IMR-90 (cell line): ENCODE measurements around the gene TRMT11. TPM values are rescaled to one million over a fixed set of nuclear protein-coding genes. Genes with fewer than 3 reads are reported as not detected.

Experiments
- ATAC-seq: fragments of 200-7000 bp; cut with Tn5 transposase; 2 replicates; pipeline ENCODE4 v1.9.1; 2020; ENCODE audit warnings: low read depth, mild to moderate bottlenecking, moderate library complexity
- BruUV-seq: library from RNA; stranded (reverse); fragments of 400-500 nt; replicated peaks from 2 replicates; lab custom pipeline; 2021; lab: Mats Ljungman, UMichigan
- CTCF ChIA-PET: fragments of 300-600 bp; formaldehyde crosslinking; extraction: SDS; loops from one replicate; lab custom pipeline; 2021; ENCODE audit warnings: antibody characterized with exemption; lab: Yijun Ruan, JAX
- POLR2A ChIA-PET: fragments of 300-600 bp; sonication (Branson Sonifier 250); formaldehyde crosslinking; loops from one replicate; lab custom pipeline; 2022; ENCODE audit warnings: antibody characterized with exemption; ENCODE audit not compliant: unreplicated experiment; lab: Charles Lee
- DNase-seq: peaks from one replicate; pipeline ENCODE4 v3.0.0; 2013
- H2AFZ ChIP-seq: replicated peaks from 2 replicates; pipeline ENCODE3; 2013; ENCODE audit warnings: low read length, mild to moderate bottlenecking; ENCODE audit not compliant: poor library complexity
- H2AK5ac ChIP-seq: 2 replicates; pipeline ENCODE4 v1.6.1; 2013; ENCODE audit warnings: low read depth, low read length, inconsistent platforms
- H2AK9ac ChIP-seq: replicated peaks from 2 replicates; pipeline ENCODE3; 2013; ENCODE audit warnings: mild to moderate bottlenecking, low read depth, low read length, moderate library complexity; ENCODE audit not compliant: poor library complexity
- H2BK120ac ChIP-seq: 2 replicates; pipeline ENCODE4 v1.6.1; 2013; ENCODE audit warnings: low read depth, low read length, inconsistent platforms
- H2BK15ac ChIP-seq: 3 replicates; pipeline ENCODE4 v1.6.1; 2013; ENCODE audit warnings: low read depth, low read length, inconsistent platforms
- H2BK20ac ChIP-seq: 2 replicates; pipeline ENCODE4 v1.6.1; 2013; ENCODE audit warnings: low read depth, mild to moderate bottlenecking, inconsistent platforms, low read length, moderate library complexity
- H2BK5ac ChIP-seq: 2 replicates; pipeline ENCODE4 v1.6.1; 2013; ENCODE audit warnings: mild to moderate bottlenecking, low read depth, low read length, inconsistent platforms; ENCODE audit not compliant: poor library complexity, severe bottlenecking
- H3K14ac ChIP-seq: replicated peaks from 2 replicates; pipeline ENCODE4 v1.6.1; 2013; ENCODE audit warnings: low read depth, low read length, inconsistent platforms
- H3K18ac ChIP-seq: 2 replicates; pipeline ENCODE4 v1.6.1; 2013; ENCODE audit warnings: low read depth, low read length, control low read depth
- H3K23ac ChIP-seq: 2 replicates; pipeline ENCODE4 v1.6.1; 2013; ENCODE audit warnings: low read depth, low read length, inconsistent platforms
- H3K27ac ChIP-seq: 2 replicates; pipeline ENCODE4 v1.5.1; 2013; ENCODE audit warnings: mild to moderate bottlenecking, control low read depth, low read length; ENCODE audit not compliant: insufficient read depth
- H3K27me3 ChIP-seq: 2 replicates; pipeline ENCODE4 v1.6.1; 2013; ENCODE audit warnings: low read length; ENCODE audit not compliant: control insufficient read depth, insufficient read depth
- H3K36me3 ChIP-seq: 2 replicates; pipeline ENCODE4 v1.6.1; 2013; ENCODE audit warnings: low read length, mixed read lengths; ENCODE audit not compliant: control insufficient read depth, insufficient read depth
- H3K4ac ChIP-seq: 2 replicates; pipeline ENCODE4 v1.6.1; 2013; ENCODE audit warnings: low read depth, low read length, inconsistent platforms
- H3K4me1 ChIP-seq: 2 replicates; pipeline ENCODE4 v1.6.1; 2013; ENCODE audit warnings: low read length, mixed read lengths; ENCODE audit not compliant: control insufficient read depth, insufficient read depth
- H3K4me2 ChIP-seq: 2 replicates; pipeline ENCODE4 v1.6.1; 2013; ENCODE audit warnings: low read depth, mild to moderate bottlenecking, control low read depth, low read length, moderate library complexity
- H3K4me3 ChIP-seq: 2 replicates; pipeline ENCODE4 v1.5.1; 2013; ENCODE audit warnings: low read depth, mild to moderate bottlenecking, control low read depth, low read length, moderate library complexity; ENCODE audit not compliant: insufficient read depth
- H3K56ac ChIP-seq: 2 replicates; pipeline ENCODE4 v1.6.1; 2013; ENCODE audit warnings: low read length, inconsistent platforms; ENCODE audit not compliant: insufficient read depth; ENCODE audit errors: extremely low read depth
- H3K79me1 ChIP-seq, 2 experiments: 2 replicates each; pipeline ENCODE4 v1.6.1; 2013; ENCODE audit warnings: low read length in 2 of 2, inconsistent platforms in 1 of 2, low read depth in 1 of 2
- H3K9ac ChIP-seq: 2 replicates; pipeline ENCODE4 v1.6.1; 2013; ENCODE audit warnings: low read depth, low read length, control low read depth
- H3K9me1 ChIP-seq: 2 replicates; pipeline ENCODE4 v1.6.1; 2013; ENCODE audit warnings: low read length, inconsistent platforms; ENCODE audit not compliant: insufficient read depth
- H3K9me3 ChIP-seq: 2 replicates; pipeline ENCODE4 v1.6.1; 2013; ENCODE audit warnings: low read length; ENCODE audit not compliant: control insufficient read depth, insufficient read depth
- H4K20me1 ChIP-seq: 2 replicates; pipeline ENCODE4 v1.6.1; 2013; ENCODE audit warnings: low read length, inconsistent platforms; ENCODE audit not compliant: insufficient read depth
- H4K5ac ChIP-seq: 2 replicates; pipeline ENCODE4 v1.6.1; 2013; ENCODE audit warnings: mild to moderate bottlenecking, low read depth, low read length, control low read depth
- H4K8ac ChIP-seq, 2 experiments: 2 replicates each; pipeline ENCODE4 v1.6.1; 2013; ENCODE audit warnings: low read depth in 2 of 2, low read length in 2 of 2, control low read depth in 1 of 2, inconsistent platforms in 1 of 2
- H4K91ac ChIP-seq: 2 replicates; pipeline ENCODE4 v1.6.1; 2013; ENCODE audit warnings: low read depth, low read length, inconsistent platforms; ENCODE audit not compliant: insufficient read depth
- BHLHE40 ChIP-seq: fragments of 150-350 bp; IDR thresholded peaks from 2 replicates; pipeline ENCODE4 v1.6.1; 2016; ENCODE audit warnings: mild to moderate bottlenecking, low read depth, low read length
- CEBPB ChIP-seq: IDR thresholded peaks from 2 replicates; pipeline ENCODE4 v1.6.1; 2012; ENCODE audit warnings: low read depth, low read length, improper control_type of control experiment
- CHD1 ChIP-seq: IDR thresholded peaks from 2 replicates; pipeline ENCODE4 v1.6.1; 2012; ENCODE audit warnings: low read depth, low read length, improper control_type of control experiment
- CTCF ChIP-seq: conservative IDR thresholded peaks from 2 replicates; pipeline ENCODE4 v1.5.1; 2012; ENCODE audit warnings: mild to moderate bottlenecking, low read depth, low read length, improper control_type of control experiment
- ELK1 ChIP-seq: fragments of 150-350 bp; IDR thresholded peaks from 2 replicates; pipeline ENCODE4 v1.6.1; 2016; ENCODE audit warnings: low read depth, mild to moderate bottlenecking, low read length, moderate library complexity, borderline replicate concordance
- FOS ChIP-seq: fragments of 150-350 bp; IDR thresholded peaks from 2 replicates; pipeline ENCODE4 v1.6.1; 2016; ENCODE audit warnings: low read depth, low read length
- MAFK ChIP-seq: IDR thresholded peaks from 2 replicates; pipeline ENCODE4 v1.6.1; 2012; ENCODE audit warnings: low read depth, low read length, improper control_type of control experiment
- MAZ ChIP-seq: IDR thresholded peaks from 2 replicates; pipeline ENCODE4 v1.6.1; 2012; ENCODE audit warnings: low read depth, mild to moderate bottlenecking, low read length, improper control_type of control experiment, moderate library complexity, borderline replicate concordance
- MXI1 ChIP-seq: IDR thresholded peaks from 2 replicates; pipeline ENCODE4 v1.6.1; 2012; ENCODE audit warnings: low read depth, mild to moderate bottlenecking, low read length, moderate library complexity, borderline replicate concordance
- NFE2L2 ChIP-seq: fragments of 150-350 bp; IDR thresholded peaks from 2 replicates; pipeline ENCODE4 v1.6.1; 2016; ENCODE audit warnings: low read depth, mild to moderate bottlenecking, low read length
- POLR2A ChIP-seq: IDR thresholded peaks from 2 replicates; pipeline ENCODE4 v1.6.1; 2012; ENCODE audit warnings: mild to moderate bottlenecking, low read depth, low read length
- RCOR1 ChIP-seq: IDR thresholded peaks from 2 replicates; pipeline ENCODE4 v1.6.1; 2012; ENCODE audit warnings: mild to moderate bottlenecking, low read length, improper control_type of control experiment; ENCODE audit not compliant: insufficient replicate concordance
- RFX5 ChIP-seq: IDR thresholded peaks from 2 replicates; pipeline ENCODE4 v1.8.0; 2012; ENCODE audit warnings: low read depth, mild to moderate bottlenecking, low read length, moderate library complexity
- SMC3 ChIP-seq: fragments of 150-350 bp; IDR thresholded peaks from 2 replicates; pipeline ENCODE4 v1.6.1; 2016; ENCODE audit warnings: low read depth, mild to moderate bottlenecking, antibody characterized with exemption, low read length, moderate library complexity
- USF2 ChIP-seq: fragments of 150-350 bp; IDR thresholded peaks from 2 replicates; pipeline ENCODE4 v1.6.1; 2017; ENCODE audit warnings: mild to moderate bottlenecking, antibody characterized with exemption, low read length, low read depth
- WGBS, 2 experiments: methylation state at CpG; one replicate each; pipeline versions ENCODE4 v1.1.5 to v1.1.7; 2013; ENCODE audit warnings: missing lambda C conversion rate in 2 of 2; ENCODE audit not compliant: insufficient read length in 1 of 2; ENCODE audit errors: extremely low coverage in 2 of 2; 5-methylcytosine and 5-hydroxymethylcytosine counted together
- dilution Hi-C: fragments of 300-500 bp; cut with HindIII; formaldehyde crosslinking; loops from one replicate; pipeline ENCODE4 v1.14.3; 2018; ENCODE audit warnings: low sequenced_read_pairs; ENCODE audit not compliant: unreplicated experiment
- in situ Hi-C: fragments of 300-500 bp; cut with MboI; formaldehyde crosslinking; loops from 3 replicates; pipeline ENCODE4 v1.14.3; 2019; ENCODE audit warnings: low sequenced_read_pairs, inconsistent platforms, mixed read lengths
- intact Hi-C: fragments of 100-400 bp; cut with micrococcal nuclease; formaldehyde crosslinking; loops from 2 replicates; pipeline ENCODE4 v1.10.0; 2022
- polyA plus RNA-seq, 3 experiments: library from polyadenylated mRNA; depleted of rRNA; stranded (reverse); fragments of >200 nt; gene quantifications; 2 replicates each; pipeline ENCODE4 v1.2.3, GENCODE V29; 2012; ENCODE audit warnings: low replicate concordance in 1 of 3
- total RNA-seq: library from RNA; depleted of rRNA; stranded (reverse); fragments of >200 nt; gene quantifications from 2 replicates; pipeline ENCODE4 v1.2.3, GENCODE V29; 2012

The TRMT11 gene
- total and polyA plus RNA-seq, 2 of the 4 experiments (the other 2 are of a cell fraction) = 14.3 to 19.0 TPM

GRCh38 chr6:125948455-125948854 lies 37.9 kb upstream of the TRMT11 start:
- dilution Hi-C loops (no loop called here), intact Hi-C loops (loop anchor here (5.0 kb wide), 1 partner anchor 76 kb away; no protein-coding TSS in a partner anchor), in situ Hi-C loops (no loop called here)
- ChIA-PET POLR2A (no interaction called here), CTCF (interaction anchor here (1.0 to 1.1 kb wide), 2 partner anchors 8 to 9 kb away, joined by 3 to 5 read pairs; partner anchors contain the start of gene HINT3)
- Histone ChIP-seq H2AFZ (no peak overlapping the region), H3K23ac (no peak overlapping the region; the same call in 1 of the 2 replicates), H3K9me1 (peaks cover 6% of the 10 kb centered on the region), H2AK9ac (no peak overlapping the region), H3K79me1 (no peaks in the 10 kb centered on the region), H3K18ac (no peak overlapping the region; the same call in 1 of the 2 replicates), H3K56ac (no peak overlapping the region), H2BK120ac (peak overlapping the region; percentile 60), H3K4me1 (peaks cover 22% of the 10 kb centered on the region), H4K8ac (no peak overlapping the region), H2BK5ac (no peak overlapping the region), H2AK5ac (peak overlapping the region; percentile 69), H3K27me3 (no peaks in the 10 kb centered on the region), H3K9ac (no peak overlapping the region), H4K5ac (no peak overlapping the region), H3K14ac (no peak overlapping the region), H3K36me3 (no peaks in the 10 kb centered on the region), H4K20me1 (no peaks in the 10 kb centered on the region), H3K4ac (peak overlapping the region; percentile 8; the same call in 1 of the 2 replicates), H2BK20ac (peak overlapping the region; percentile 72; the same call in 1 of the 2 replicates), H3K4me2 (no peak overlapping the region), H3K27ac (no peak overlapping the region), H4K91ac (peak overlapping the region; percentile 70), H3K4me3 (no peak overlapping the region), H3K9me3 (no peaks in the 10 kb centered on the region), H2BK15ac (peak overlapping the region; percentile 96)
- no peak for TF ChIP-seq MXI1
- no peak for TF ChIP-seq BHLHE40
- TF ChIP-seq CTCF = no peak
- no peak for TF ChIP-seq USF2
- TF ChIP-seq POLR2A = no peak
- no peak for TF ChIP-seq FOS
- TF ChIP-seq RCOR1 = no peak
- no peak for TF ChIP-seq RFX5
- no peak for TF ChIP-seq CHD1
- TF ChIP-seq CEBPB = no peak
- no peak for TF ChIP-seq MAFK
- no peak for TF ChIP-seq SMC3
- TF ChIP-seq ELK1 = no peak
- no peak for TF ChIP-seq MAZ
- no peak for TF ChIP-seq NFE2L2
- 100% methylated on average over 1 of the region's 3 CpGs; no CpG with 5 or more reads in 1 of the 2 experiments for WGBS, 2 experiments
- no TSS peak for BruUV-seq
- DNase-seq (no peak), ATAC-seq (no peak)
